Duodenal mucosa (tissue), 2 donors: ENCODE results near the gene NIN.

Experiments
- H3K27ac ChIP-seq: one replicate; pipeline ENCODE4 v1.7.0; 2013; ENCODE audit warnings: low read depth, low read length
- H3K27me3 ChIP-seq, 2 donors: one replicate each; pipeline ENCODE4 v1.7.0; 2013; ENCODE audit warnings: low read length in 2 of 2, control low read depth in 1 of 2; ENCODE audit not compliant: insufficient read depth in 2 of 2, control insufficient read depth in 1 of 2
- H3K36me3 ChIP-seq, 2 donors: one replicate each; pipeline ENCODE4 v1.7.0; 2013; ENCODE audit warnings: low read length in 2 of 2, control low read depth in 1 of 2; ENCODE audit not compliant: insufficient read depth in 2 of 2, control insufficient read depth in 1 of 2
- H3K4me1 ChIP-seq, 2 donors: one replicate each; pipeline ENCODE4 v1.7.0; 2013; ENCODE audit warnings: low read length in 2 of 2, control low read depth in 1 of 2; ENCODE audit not compliant: insufficient read depth in 2 of 2, control insufficient read depth in 1 of 2
- H3K4me3 ChIP-seq, 2 donors: one replicate each; pipeline ENCODE4 v1.7.0; 2013; ENCODE audit warnings: low read length in 2 of 2, low read depth in 1 of 2
- H3K9ac ChIP-seq, 2 donors: one replicate each; pipeline ENCODE4 v1.7.0; 2013; ENCODE audit warnings: low read length in 2 of 2, low read depth in 1 of 2
- H3K9me3 ChIP-seq, 2 donors: one replicate each; pipeline ENCODE4 v1.7.0; 2013; ENCODE audit warnings: low read length in 2 of 2, control low read depth in 1 of 2; ENCODE audit not compliant: control insufficient read depth in 1 of 2

NIN gene

DNA sequence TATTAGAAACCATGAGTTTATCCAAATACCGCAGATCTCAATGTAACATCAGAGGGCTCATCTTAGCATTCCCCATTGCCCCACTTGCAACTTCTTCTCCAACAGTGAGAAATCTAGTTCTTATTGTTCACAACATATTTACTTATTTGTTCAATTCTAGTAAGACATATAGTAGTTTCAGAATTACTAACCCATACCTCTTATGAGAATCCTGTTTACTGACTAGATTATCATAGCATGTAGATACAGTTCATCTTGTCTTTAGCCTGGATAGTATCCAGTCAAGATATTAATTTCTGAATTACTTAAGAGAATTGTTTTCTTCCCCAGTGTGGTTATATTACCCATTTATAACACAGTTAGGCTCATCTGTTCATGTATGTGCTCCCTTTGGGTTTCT, 80.6 kb downstream of the NIN start:
- Histone ChIP-seq H3K36me3 (peaks cover 12 to 43% of the 10 kb centered on the region in 2 donors), H3K27me3 (no peaks in the 10 kb centered on the region), H3K9ac (no peak overlapping the region), H3K4me3 (no peak overlapping the region), H3K27ac (no peak overlapping the region), H3K9me3 (no peaks in the 10 kb centered on the region), H3K4me1 (no peaks in the 10 kb centered on the region)

- H3K27me3 ChIP-seq, result no peaks in the 10 kb centered on the region
- H3K9ac ChIP-seq, result no peak overlapping the region
- no peak overlapping the region for H3K4me3 ChIP-seq
- H3K36me3 ChIP-seq, result peaks cover 13 to 32% of the 10 kb centered on the region in 2 donors
- H3K27ac ChIP-seq, result no peak overlapping the region
- H3K4me1 ChIP-seq, result no peaks in the 10 kb centered on the region
- no peaks in the 10 kb centered on the region for H3K9me3 ChIP-seq
These were observed 85.4 kb downstream of the NIN start for GRCh38 chr14:50745401-50746058.

GRCh38 chr14:50744231-50744630, 86.7 kb downstream of the NIN start:
- no peak overlapping the region for H3K9ac ChIP-seq

GRCh38 chr14:50741567-50741966, 89.4 kb downstream of the NIN start:
- peaks cover 15 to 34% of the 10 kb centered on the region in 2 donors for H3K36me3 ChIP-seq
- H3K4me3 ChIP-seq, result no peak overlapping the region
- H3K27me3 ChIP-seq, result no peaks in the 10 kb centered on the region
- H3K9ac ChIP-seq, result no peak overlapping the region
- no peaks in the 10 kb centered on the region for H3K4me1 ChIP-seq
- H3K27ac ChIP-seq, result no peak overlapping the region
- H3K9me3 ChIP-seq, result no peaks in the 10 kb centered on the region

More at GRCh38 chr14:50744231-50744630, 86.7 kb downstream of the NIN start:
- Histone ChIP-seq H3K9me3 (no peaks in the 10 kb centered on the region), H3K4me1 (no peaks in the 10 kb centered on the region), H3K27me3 (no peaks in the 10 kb centered on the region), H3K36me3 (peaks cover 13 to 29% of the 10 kb centered on the region in 2 donors), H3K27ac (no peak overlapping the region), H3K4me3 (no peak overlapping the region)

- H3K27me3 ChIP-seq, result no peaks in the 10 kb centered on the region
- H3K9ac ChIP-seq, result no peak overlapping the region
- no peak overlapping the region for H3K4me3 ChIP-seq
- no peaks in the 10 kb centered on the region for H3K4me1 ChIP-seq
- peaks cover 14 to 34% of the 10 kb centered on the region in 2 donors for H3K36me3 ChIP-seq
- H3K9me3 ChIP-seq, result no peaks in the 10 kb centered on the region
- H3K27ac ChIP-seq, result no peak overlapping the region
These were observed 90.1 kb downstream of the NIN start for GRCh38 chr14:50740856-50741255.

DNA sequence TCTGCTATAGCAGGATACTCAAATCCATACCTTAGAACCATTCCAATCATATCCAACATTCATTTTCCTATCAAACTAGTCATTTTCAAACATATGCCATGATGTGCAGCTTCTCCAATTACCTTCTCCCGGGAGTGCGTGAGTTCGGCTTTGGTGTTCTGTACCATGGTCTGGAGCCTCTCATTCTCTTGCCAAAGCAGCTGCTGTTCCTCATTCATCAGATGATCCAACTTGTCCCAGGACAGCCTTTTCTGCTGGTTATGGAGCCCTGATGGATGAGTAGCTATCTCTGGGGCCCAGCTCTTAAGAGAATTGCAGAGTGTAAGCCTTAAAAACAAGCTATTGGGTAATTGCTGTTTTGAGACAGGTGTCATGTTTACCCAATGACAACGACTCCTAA, 91.8 kb downstream of the NIN start:
- Histone ChIP-seq H3K4me1 (no peaks in the 10 kb centered on the region), H3K36me3 (peaks cover 13 to 40% of the 10 kb centered on the region in 2 donors), H3K27ac (no peak overlapping the region), H3K9me3 (no peaks in the 10 kb centered on the region), H3K27me3 (no peaks in the 10 kb centered on the region), H3K4me3 (no peak overlapping the region), H3K9ac (no peak overlapping the region)

- H3K36me3 ChIP-seq, result peaks cover 15 to 34% of the 10 kb centered on the region in 2 donors
These were observed 94.0 kb downstream of the NIN start for GRCh38 chr14:50736932-50737419.

DNA sequence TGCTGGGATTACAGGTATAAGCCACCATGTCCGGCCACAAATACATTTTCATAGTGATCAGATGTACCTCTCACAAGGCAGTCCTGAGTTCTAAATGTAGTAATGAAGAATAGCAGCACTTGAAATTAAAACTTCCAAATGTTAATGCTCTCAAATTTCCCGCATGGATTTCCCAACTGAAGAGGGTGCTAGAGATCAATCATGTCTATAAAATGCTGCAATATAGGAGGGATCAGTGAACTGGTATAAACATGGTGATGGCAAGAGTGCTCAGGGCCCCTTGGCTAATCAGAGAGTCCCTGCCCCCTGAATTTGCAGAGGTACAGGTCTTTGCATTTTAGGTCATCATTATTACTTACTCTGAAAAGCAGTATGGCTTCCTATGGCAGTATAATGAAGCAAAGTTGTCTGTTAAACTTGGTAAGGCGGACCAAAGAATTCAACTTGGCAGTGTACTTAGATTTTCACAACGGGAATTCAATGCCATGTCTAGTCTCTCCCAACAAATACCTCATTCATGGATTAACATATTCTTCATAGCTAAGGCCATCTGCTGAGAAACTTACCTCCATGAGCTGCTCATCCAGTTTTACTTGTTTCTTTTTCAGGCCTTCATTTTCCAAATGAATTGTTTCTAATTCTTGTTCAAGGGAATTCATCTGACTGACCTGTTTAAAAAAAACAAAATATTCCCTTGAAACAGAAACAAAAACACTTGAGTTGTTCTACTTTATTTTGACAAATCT, 95.8 kb downstream of the NIN start:
- Histone ChIP-seq H3K4me1 (no peaks in the 10 kb centered on the region), H3K9me3 (no peaks in the 10 kb centered on the region), H3K36me3 (peaks cover 16 to 34% of the 10 kb centered on the region in 2 donors), H3K4me3 (no peak overlapping the region), H3K9ac (no peak overlapping the region), H3K27ac (no peak overlapping the region), H3K27me3 (no peaks in the 10 kb centered on the region)

More at GRCh38 chr14:50736932-50737419, 94.0 kb downstream of the NIN start:
- H3K9me3 ChIP-seq, result no peaks in the 10 kb centered on the region
- H3K4me1 ChIP-seq, result no peaks in the 10 kb centered on the region
- H3K9ac ChIP-seq, result no peak overlapping the region
- H3K27ac ChIP-seq, result no peak overlapping the region
- H3K4me3 ChIP-seq, result no peak overlapping the region
- H3K27me3 ChIP-seq, result no peaks in the 10 kb centered on the region

DNA sequence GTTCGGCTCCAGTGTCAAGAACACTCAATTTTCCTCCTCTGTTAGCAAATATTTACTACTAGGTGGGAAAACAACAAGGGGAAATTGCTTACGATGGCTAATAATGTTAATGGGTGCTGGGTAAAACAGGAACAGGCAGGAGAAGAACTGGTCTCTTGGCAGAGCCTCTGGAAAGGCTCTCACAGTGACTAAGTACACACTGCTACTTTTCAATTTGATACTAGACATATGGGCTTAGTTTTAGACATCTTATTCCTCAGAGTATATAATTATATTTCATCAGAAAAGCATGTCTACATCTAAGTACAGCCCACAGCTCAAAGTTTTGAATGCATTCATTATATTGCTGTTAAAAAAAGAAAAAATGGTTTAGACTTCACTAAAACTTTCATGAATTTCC, 97.5 kb downstream of the NIN start:
- Histone ChIP-seq H3K27me3 (no peaks in the 10 kb centered on the region), H3K4me1 (no peaks in the 10 kb centered on the region), H3K27ac (no peak overlapping the region), H3K9ac (no peak overlapping the region), H3K4me3 (no peak overlapping the region), H3K9me3 (no peaks in the 10 kb centered on the region), H3K36me3 (peaks cover 22 to 43% of the 10 kb centered on the region in 2 donors)

GRCh38 chr14:50728836-50729235, 102.1 kb downstream of the NIN start:
- Histone ChIP-seq H3K36me3 (peaks cover 31 to 50% of the 10 kb centered on the region in 2 donors), H3K9me3 (no peaks in the 10 kb centered on the region), H3K4me3 (no peak overlapping the region), H3K27me3 (no peaks in the 10 kb centered on the region), H3K4me1 (no peaks in the 10 kb centered on the region), H3K27ac (no peak overlapping the region), H3K9ac (no peak overlapping the region)
